ENCODE measurements around the gene ITIH4. TPM values are rescaled to one million over a fixed set of nuclear protein-coding genes. Genes with fewer than 3 reads are reported as not detected.

The ITIH4 gene
- polyA plus RNA-seq, 1 of the 3 experiments (the other 2 are of a cell fraction): 2.0 TPM

GRCh38 chr3:52835766-52836470 lies 5.4 kb upstream of the ITIH4 start:
- ChIA-PET POLR2A (no interaction called here), CTCF (interaction anchor here (1.4 to 2.5 kb wide), 3 partner anchors 11 to 278 kb away, joined by 3 to 10 read pairs (median 5); no protein-coding TSS in a partner anchor)
- H3K4me1 ChIP-seq (ENCODE audit: control insufficient read depth in 1 of 2, insufficient read depth in 2 of 2, low read depth in 1 of 2, low read length in 1 of 2): peaks cover 4 to 12% of the 10 kb centered on the region in 2 experiments; a peak in 1 of 4 replicates
- H4K20me1 ChIP-seq (ENCODE audit: insufficient read depth): 0 out of 2 replicates have a peak, but pooled peaks cover 6% of the 10 kb centered on the region
- H3K9me2 ChIP-seq: no peaks in the 10 kb centered on the region
- H2AFZ ChIP-seq (ENCODE audit: low read depth): no peak overlapping the region
- no peak overlapping the region for H3K4me2 ChIP-seq
- H3K79me2 ChIP-seq (ENCODE audit: insufficient read depth): no peaks in the 10 kb centered on the region
- H3K4me3 ChIP-seq (ENCODE audit: low read depth in 2 of 2, low read length in 1 of 2): no peak overlapping the region
- no peak overlapping the region for H3K9ac ChIP-seq
- TF ChIP-seq ELF1 (IDR thresholded peaks at IDR 0.05) (no peak), EP300 (IDR thresholded peaks at IDR 0.05; ENCODE audit: borderline replicate concordance in 1 of 2, low read depth in 1 of 2, low read length in 1 of 2) (no peak), IRF3 (IDR thresholded peaks at IDR 0.05; ENCODE audit: low read depth, low read length) (no peak), TAF1 (IDR thresholded peaks at IDR 0.05; ENCODE audit: borderline replicate concordance, low read depth, low read length) (no peak), GATA2 (CRISPR knock-in tag; IDR thresholded peaks at IDR 0.05) (no peak), REST (IDR thresholded peaks at IDR 0.05; ENCODE audit: low read depth, low read length) (no peak), CTCF (IDR thresholded peaks at IDR 0.05) (no peak), CHD2 (IDR thresholded peaks at IDR 0.05; ENCODE audit: low read length, partially characterized antibody) (no peak), RCOR1 (IDR thresholded peaks at IDR 0.05; ENCODE audit: low read length) (no peak), RXRA (IDR thresholded peaks at IDR 0.05; ENCODE audit: borderline replicate concordance, low read depth) (no peak), TCF12 (IDR thresholded peaks at IDR 0.05) (no peak), NFIC (IDR thresholded peaks at IDR 0.05; ENCODE audit: borderline replicate concordance) (no peak), RFX5 (IDR thresholded peaks at IDR 0.05; ENCODE audit: low read length) (no peak), FOSL2 (IDR thresholded peaks at IDR 0.05; ENCODE audit: borderline replicate concordance, low read depth) (no peak)
- no peaks in the 10 kb centered on the region for H3K27me3 ChIP-seq (ENCODE audit: insufficient read depth)
- H3K27ac ChIP-seq (ENCODE audit: low read depth in 2 of 2, low read length in 1 of 2): no peak overlapping the region
- WGBS (ENCODE audit: low lambda C conversion rate): 84% methylated on average over 6 of the region's 8 CpGs
- H3F3A ChIP-seq (replicated peaks; ENCODE audit: insufficient read depth): no peaks in the 10 kb centered on the region
- H3K9me3 ChIP-seq: no peaks in the 10 kb centered on the region
- DNase-seq: no peak
- H3K36me3 ChIP-seq (replicated peaks in 1 of 2; ENCODE audit: control insufficient read depth in 1 of 2, insufficient read depth in 2 of 2, low read length in 1 of 2): peaks cover 0 to 2% of the 10 kb centered on the region in 2 experiments

Measured in SK-N-SH (cell line).